ENCODE results near the gene SLC35E1.
"Not testable (repeated sequence)": the region's sequence is repeated elsewhere in the genome, so short reads cannot be mapped to it uniquely, and the experiment has no call there.

GRCh38 chr19:16512611-16513010 is 59.6 kb downstream of the SLC35E1 start:
- TF ChIP-seq USF2 (IDR thresholded peaks at IDR 0.05; ENCODE audit: low read depth, low read length); USF2 (CRISPR knock-in tag; IDR thresholded peaks at IDR 0.05; ENCODE audit: borderline replicate concordance); IRF2 (CRISPR knock-in tag; IDR thresholded peaks at IDR 0.05); PAWR (CRISPR knock-in tag; IDR thresholded peaks at IDR 0.05; ENCODE audit: borderline replicate concordance); SP5 (CRISPR knock-in tag; IDR thresholded peaks at IDR 0.05; ENCODE audit: borderline replicate concordance, low read depth); ZNF431 (CRISPR knock-in tag; IDR thresholded peaks at IDR 0.05; ENCODE audit: borderline replicate concordance, low read depth); JUND (CRISPR knock-in tag; IDR thresholded peaks at IDR 0.05); ZNF280B (CRISPR knock-in tag; IDR thresholded peaks at IDR 0.05; ENCODE audit: borderline replicate concordance); CEBPB (IDR thresholded peaks at IDR 0.05; ENCODE audit: borderline replicate concordance, low read depth, low read length); SP1 (IDR thresholded peaks at IDR 0.05); SP1 (CRISPR knock-in tag; IDR thresholded peaks at IDR 0.05): not testable (repeated sequence)
- TF ChIP-seq, protein P1, sequence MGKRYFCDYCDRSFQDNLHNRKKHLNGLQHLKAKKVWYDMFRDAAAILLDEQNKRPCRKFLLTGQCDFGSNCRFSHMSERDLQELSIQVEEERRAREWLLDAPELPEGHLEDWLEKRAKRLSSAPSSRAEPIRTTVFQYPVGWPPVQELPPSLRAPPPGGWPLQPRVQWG (CRISPR knock-in tag; IDR thresholded peaks at IDR 0.05; ENCODE audit: borderline replicate concordance, low read depth) = not testable (repeated sequence)
- TF ChIP-seq, protein P2, sequence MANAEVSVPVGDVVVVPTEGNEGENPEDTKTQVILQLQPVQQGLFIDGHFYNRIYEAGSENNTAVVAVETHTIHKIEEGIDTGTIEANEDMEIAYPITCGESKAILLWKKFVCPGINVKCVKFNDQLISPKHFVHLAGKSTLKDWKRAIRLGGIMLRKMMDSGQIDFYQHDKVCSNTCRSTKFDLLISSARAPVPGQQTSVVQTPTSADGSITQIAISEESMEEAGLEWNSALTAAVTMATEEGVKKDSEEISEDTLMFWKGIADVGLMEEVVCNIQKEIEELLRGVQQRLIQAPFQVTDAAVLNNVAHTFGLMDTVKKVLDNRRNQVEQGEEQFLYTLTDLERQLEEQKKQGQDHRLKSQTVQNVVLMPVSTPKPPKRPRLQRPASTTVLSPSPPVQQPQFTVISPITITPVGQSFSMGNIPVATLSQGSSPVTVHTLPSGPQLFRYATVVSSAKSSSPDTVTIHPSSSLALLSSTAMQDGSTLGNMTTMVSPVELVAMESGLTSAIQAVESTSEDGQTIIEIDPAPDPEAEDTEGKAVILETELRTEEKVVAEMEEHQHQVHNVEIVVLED (CRISPR knock-in tag; IDR thresholded peaks at IDR 0.05; ENCODE audit: borderline replicate concordance) = not testable (repeated sequence)
- TF ChIP-seq, protein P3, sequence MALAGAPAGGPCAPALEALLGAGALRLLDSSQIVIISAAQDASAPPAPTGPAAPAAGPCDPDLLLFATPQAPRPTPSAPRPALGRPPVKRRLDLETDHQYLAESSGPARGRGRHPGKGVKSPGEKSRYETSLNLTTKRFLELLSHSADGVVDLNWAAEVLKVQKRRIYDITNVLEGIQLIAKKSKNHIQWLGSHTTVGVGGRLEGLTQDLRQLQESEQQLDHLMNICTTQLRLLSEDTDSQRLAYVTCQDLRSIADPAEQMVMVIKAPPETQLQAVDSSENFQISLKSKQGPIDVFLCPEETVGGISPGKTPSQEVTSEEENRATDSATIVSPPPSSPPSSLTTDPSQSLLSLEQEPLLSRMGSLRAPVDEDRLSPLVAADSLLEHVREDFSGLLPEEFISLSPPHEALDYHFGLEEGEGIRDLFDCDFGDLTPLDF (CRISPR knock-in tag; IDR thresholded peaks at IDR 0.05) = not testable (repeated sequence)

Data from HepG2 (cell line).